ENCODE measurements around the gene CUL1. TPM values are rescaled to one million over a fixed set of nuclear protein-coding genes. Genes with fewer than 3 reads are reported as not detected.

The CUL1 gene
- total RNA-seq, 1 donor from 2014 or later = 56.9 TPM

DNA sequence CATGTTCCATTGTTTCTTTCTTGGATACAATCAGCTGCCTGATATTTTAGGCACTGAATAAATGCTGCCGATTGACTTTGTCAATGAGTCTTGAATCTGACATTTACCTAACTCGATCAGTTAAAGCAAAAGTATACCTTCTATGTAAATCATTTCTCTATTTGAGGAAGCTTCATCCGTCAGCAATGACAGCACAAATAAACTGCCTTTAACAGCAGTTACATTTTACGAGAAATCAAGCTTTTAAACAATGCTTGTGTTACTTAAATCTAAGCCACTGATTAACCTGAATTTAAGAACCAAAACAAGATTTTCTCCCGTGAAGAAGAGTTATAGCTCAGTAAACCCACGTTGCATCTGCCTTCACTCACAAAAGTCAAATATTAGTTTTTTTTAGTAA lies 71.3 kb downstream of the CUL1 start:
- ChIA-PET CTCF (interaction anchor here (1.6 kb wide), 1 partner anchor 507 kb away, joined by 3 read pairs; no protein-coding TSS in a partner anchor), POLR2A (interaction anchor here (0.7 kb wide), 1 partner anchor 119 kb away, joined by 3 read pairs; no protein-coding TSS in a partner anchor)
- TF ChIP-seq, protein P1, sequence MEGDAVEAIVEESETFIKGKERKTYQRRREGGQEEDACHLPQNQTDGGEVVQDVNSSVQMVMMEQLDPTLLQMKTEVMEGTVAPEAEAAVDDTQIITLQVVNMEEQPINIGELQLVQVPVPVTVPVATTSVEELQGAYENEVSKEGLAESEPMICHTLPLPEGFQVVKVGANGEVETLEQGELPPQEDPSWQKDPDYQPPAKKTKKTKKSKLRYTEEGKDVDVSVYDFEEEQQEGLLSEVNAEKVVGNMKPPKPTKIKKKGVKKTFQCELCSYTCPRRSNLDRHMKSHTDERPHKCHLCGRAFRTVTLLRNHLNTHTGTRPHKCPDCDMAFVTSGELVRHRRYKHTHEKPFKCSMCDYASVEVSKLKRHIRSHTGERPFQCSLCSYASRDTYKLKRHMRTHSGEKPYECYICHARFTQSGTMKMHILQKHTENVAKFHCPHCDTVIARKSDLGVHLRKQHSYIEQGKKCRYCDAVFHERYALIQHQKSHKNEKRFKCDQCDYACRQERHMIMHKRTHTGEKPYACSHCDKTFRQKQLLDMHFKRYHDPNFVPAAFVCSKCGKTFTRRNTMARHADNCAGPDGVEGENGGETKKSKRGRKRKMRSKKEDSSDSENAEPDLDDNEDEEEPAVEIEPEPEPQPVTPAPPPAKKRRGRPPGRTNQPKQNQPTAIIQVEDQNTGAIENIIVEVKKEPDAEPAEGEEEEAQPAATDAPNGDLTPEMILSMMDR (IDR thresholded peaks at IDR 0.05) = no peak
- H3K27me3 Mint-ChIP-seq = no peaks in the 10 kb centered on the region
- DNase-seq (no peak), ATAC-seq (ENCODE audit: low read depth) (no peak)
- H3K36me3 Mint-ChIP-seq (ENCODE audit: low read depth) = peaks cover 73% of the 10 kb centered on the region
- no peak overlapping the region for H3K4me3 Mint-ChIP-seq
- intact Hi-C loops (cut with micrococcal nuclease) = loop anchor here (5.0 kb wide), 2 partner anchors 192 to 268 kb away; no protein-coding TSS in a partner anchor
- H3K27ac Mint-ChIP-seq = no peak overlapping the region
- peaks cover 13% of the 10 kb centered on the region for H3K4me1 Mint-ChIP-seq
- no peaks in the 10 kb centered on the region for H3K9me3 Mint-ChIP-seq

DNA sequence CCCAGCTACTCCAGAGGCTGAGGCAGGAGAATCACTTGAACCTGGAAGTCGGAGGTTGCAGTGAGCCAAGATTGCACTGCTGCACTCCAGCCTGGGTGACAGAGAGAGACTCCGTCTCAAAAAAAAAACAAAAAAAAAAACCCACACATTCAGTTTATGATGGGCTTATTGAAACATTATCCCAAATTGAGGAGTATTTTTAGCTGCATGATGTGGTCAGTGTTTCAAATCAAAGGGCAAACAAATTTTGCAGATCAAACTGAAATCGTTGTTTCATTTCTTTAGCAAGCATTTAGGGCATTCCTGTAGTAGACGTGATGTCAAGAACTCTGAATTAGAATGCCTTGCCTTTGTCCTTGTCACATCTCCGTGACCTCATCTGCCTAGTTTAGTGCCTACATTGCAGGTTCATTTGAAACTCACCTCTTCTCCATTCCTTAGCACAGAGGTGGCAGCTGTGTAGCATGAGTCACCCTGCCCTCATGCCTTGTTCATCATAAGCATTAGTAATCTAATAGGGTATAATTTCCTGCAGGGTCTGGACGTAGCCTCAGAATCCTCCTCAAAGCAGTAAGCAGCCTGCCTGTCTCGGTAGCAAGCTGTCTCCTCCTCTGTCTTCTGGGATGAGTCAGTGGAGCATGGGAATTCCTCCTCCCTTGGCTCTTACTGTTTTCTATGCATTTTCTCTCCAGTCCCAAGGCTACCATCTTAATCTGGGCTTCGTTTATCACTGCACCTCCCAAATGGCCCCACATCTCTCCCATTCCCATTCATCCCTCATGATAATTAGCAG lies 73.8 kb downstream of the CUL1 start:
- intact Hi-C loops (cut with micrococcal nuclease) = loop anchor here (5.0 kb wide), 2 partner anchors 190 to 270 kb away; no protein-coding TSS in a partner anchor
- Mint-ChIP-seq H3K36me3 (ENCODE audit: low read depth) (peaks cover 68% of the 10 kb centered on the region), H3K9me3 (no peaks in the 10 kb centered on the region), H3K27me3 (no peaks in the 10 kb centered on the region), H3K4me1 (peaks cover 13% of the 10 kb centered on the region), H3K27ac (no peak overlapping the region), H3K4me3 (no peak overlapping the region)
- ChIA-PET CTCF (no interaction called here), POLR2A (no interaction called here)
- DNase-seq (no peak), ATAC-seq (ENCODE audit: low read depth) (peak; percentile 25)
- TF ChIP-seq, protein P1 (IDR thresholded peaks at IDR 0.05) = no peak

DNA sequence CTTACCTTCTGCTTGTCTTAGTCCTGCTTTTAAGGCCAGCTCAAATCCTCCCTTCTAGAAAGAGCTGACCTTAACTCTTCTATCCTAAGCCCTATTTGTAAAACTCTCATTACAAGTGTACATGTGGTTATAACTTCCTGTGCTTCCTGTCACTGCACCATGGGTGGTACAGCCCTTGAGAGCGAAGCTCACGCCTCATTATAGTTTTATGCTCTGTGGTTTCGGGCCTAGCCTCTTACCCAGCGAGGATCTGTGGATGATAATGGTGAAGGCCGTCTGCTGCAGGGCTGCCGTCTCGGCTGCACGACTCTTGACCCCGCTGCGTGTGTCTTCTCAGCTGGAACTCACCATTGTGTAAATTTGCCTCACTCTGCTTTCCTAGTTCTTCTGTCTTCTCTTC lies 74.6 kb downstream of the CUL1 start:
- TF ChIP-seq, protein P1 (IDR thresholded peaks at IDR 0.05) = no peak
- peak; percentile 71 for ATAC-seq (ENCODE audit: low read depth)
- Mint-ChIP-seq H3K36me3 (ENCODE audit: low read depth) (peaks cover 66% of the 10 kb centered on the region), H3K9me3 (no peaks in the 10 kb centered on the region), H3K4me3 (no peak overlapping the region), H3K4me1 (peaks cover 13% of the 10 kb centered on the region), H3K27me3 (no peaks in the 10 kb centered on the region), H3K27ac (peak overlapping the region; percentile 64)
- intact Hi-C loops (cut with micrococcal nuclease) = loop anchor here (5.0 kb wide), 2 partner anchors 189 to 271 kb away; no protein-coding TSS in a partner anchor
- ChIA-PET CTCF (interaction anchor here (1.0 kb wide), 1 partner anchor 510 kb away, joined by 3 read pairs; no protein-coding TSS in a partner anchor), POLR2A (no interaction called here)
- no peak for DNase-seq

DNA sequence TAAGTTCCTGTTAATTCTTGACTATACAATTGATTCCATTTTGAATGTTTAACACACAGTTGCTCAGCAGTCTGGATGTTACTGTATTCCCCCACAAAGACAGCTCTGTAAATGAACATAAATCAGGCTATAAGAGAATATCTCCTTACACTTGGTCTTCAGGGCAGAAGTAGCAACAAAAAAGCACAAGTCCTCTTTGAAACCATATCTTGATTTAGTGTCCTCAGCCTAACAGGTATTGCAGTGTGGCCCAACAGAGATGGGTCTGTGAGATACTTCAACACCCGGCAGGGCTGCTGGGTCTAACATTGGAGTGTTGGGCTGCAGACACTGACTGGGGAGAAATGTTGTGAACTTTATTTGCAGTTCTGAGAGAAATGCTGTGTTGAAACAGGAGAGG lies 75.8 kb downstream of the CUL1 start:
- Mint-ChIP-seq H3K4me3 (no peak overlapping the region), H3K9me3 (no peaks in the 10 kb centered on the region), H3K27ac (no peak overlapping the region), H3K36me3 (ENCODE audit: low read depth) (peaks cover 71% of the 10 kb centered on the region), H3K4me1 (peaks cover 13% of the 10 kb centered on the region), H3K27me3 (no peaks in the 10 kb centered on the region)
- intact Hi-C loops (cut with micrococcal nuclease) = loop anchor here (5.0 kb wide), 2 partner anchors 188 to 272 kb away; no protein-coding TSS in a partner anchor
- DNase-seq = no peak
- ATAC-seq (ENCODE audit: low read depth) = no peak
- TF ChIP-seq, protein P1 (IDR thresholded peaks at IDR 0.05) = no peak
- ChIA-PET POLR2A (no interaction called here), CTCF (interaction anchor here (1.1 kb wide), 1 partner anchor 291 kb away, joined by 3 read pairs; no protein-coding TSS in a partner anchor)

DNA sequence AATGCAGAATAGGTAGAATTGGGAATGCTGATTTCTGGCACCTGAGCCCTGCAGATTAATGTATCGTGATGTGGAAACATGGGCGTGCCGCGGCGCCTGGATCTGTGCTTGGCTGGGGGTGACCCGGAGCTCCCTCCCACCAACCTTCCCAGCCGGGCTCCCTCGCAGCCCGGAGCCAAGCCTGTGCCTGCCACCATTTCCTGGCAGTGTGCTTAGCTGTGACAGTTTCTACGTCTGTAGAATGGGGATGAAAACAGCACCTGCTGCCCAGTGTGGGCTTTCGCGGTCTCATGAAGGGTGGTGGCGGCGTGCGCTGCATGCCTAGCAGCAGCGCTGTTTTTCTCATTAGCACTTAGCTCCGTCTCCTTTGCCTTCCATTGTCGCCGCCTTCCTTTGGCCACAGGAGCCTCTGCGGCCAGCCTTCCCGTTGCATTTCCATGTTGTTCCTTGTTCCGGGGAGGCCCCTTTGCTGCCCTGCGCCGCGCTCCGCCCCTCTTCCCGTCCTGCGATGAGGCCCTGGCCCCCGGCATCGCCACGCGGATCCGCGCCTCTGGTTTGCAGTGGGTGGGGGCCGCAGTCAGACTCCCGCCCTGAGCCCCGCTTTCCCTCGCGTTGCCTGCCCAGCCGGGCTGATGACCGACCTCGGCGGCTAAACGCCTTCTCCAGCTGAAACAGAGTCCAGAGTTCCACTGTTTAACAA lies 84.2 kb downstream of the CUL1 start:
- ChIA-PET POLR2A (no interaction called here), CTCF (no interaction called here)
- Mint-ChIP-seq H3K27ac (no peak overlapping the region), H3K9me3 (no peaks in the 10 kb centered on the region), H3K4me1 (no peaks in the 10 kb centered on the region), H3K4me3 (no peak overlapping the region), H3K36me3 (ENCODE audit: low read depth) (peaks cover 84% of the 10 kb centered on the region), H3K27me3 (no peaks in the 10 kb centered on the region)
- intact Hi-C loops (cut with micrococcal nuclease) = no loop called here
- TF ChIP-seq, protein P1 (IDR thresholded peaks at IDR 0.05) = no peak
- ATAC-seq (ENCODE audit: low read depth) (no peak), DNase-seq (no peak)

Measured in activated B cell treated with CpG ODN at 0.5 μM for 24 hours (primary cell).